HepG2 (cell line): ENCODE results near the gene PIK3IP1. TPM values are rescaled to one million over a fixed set of nuclear protein-coding genes. Genes with fewer than 3 reads are reported as not detected.
A peak's percentile ranks its signal among the peaks of the same experiment; 100 is the strongest.

Experiments used
- HCFC1 ChIP-seq: fragments of 150-350 bp; IDR thresholded peaks from 2 replicates; pipeline ENCODE4 v1.6.1; 2014; ENCODE audit warnings: low read depth, low read length
- KLF9 ChIP-seq: IDR thresholded peaks from 2 replicates; pipeline ENCODE4 v1.6.1; 2016; ENCODE audit warnings: low read depth
- NFYC ChIP-seq: IDR thresholded peaks from 2 replicates; pipeline ENCODE4 v1.6.1; 2016; ENCODE audit warnings: missing genetic modification reagents, missing compliant biosample characterization
- NR2F2 ChIP-seq: IDR thresholded peaks from 2 replicates; pipeline ENCODE4 v1.6.1; 2012; ENCODE audit warnings: low read depth, inconsistent platforms, borderline replicate concordance
- SIX1 ChIP-seq: sonication (generic); formaldehyde crosslinking; IDR thresholded peaks from 2 replicates; pipeline ENCODE4 v1.4.0; 2020; ENCODE audit warnings: missing genetic modification reagents, borderline replicate concordance
- SP4 ChIP-seq: sonication (generic); formaldehyde crosslinking; IDR thresholded peaks from 2 replicates; pipeline ENCODE4 v1.8.1; 2023; ENCODE audit warnings: mild to moderate bottlenecking, missing genetic modification reagents
- TBX3 ChIP-seq: fragments of 450-650 bp; IDR thresholded peaks from 2 replicates; pipeline ENCODE4 v1.6.1; 2017; ENCODE audit warnings: antibody characterized with exemption, mild to moderate bottlenecking, inconsistent platforms, borderline replicate concordance
- TCF7 ChIP-seq: sonication (generic); IDR thresholded peaks from 2 replicates; pipeline ENCODE4 v1.6.1; 2016; ENCODE audit warnings: antibody characterized with exemption, low read depth
- ZMYM2 ChIP-seq: sonication (generic); formaldehyde crosslinking; IDR thresholded peaks from 2 replicates; pipeline ENCODE4 v1.8.0; 2022; ENCODE audit warnings: mild to moderate bottlenecking, missing genetic modification reagents
- ZNF644 ChIP-seq: IDR thresholded peaks from 2 replicates; pipeline ENCODE4 v1.6.1; 2016; ENCODE audit warnings: low read depth
- ZNF652 ChIP-seq: IDR thresholded peaks from 2 replicates; pipeline ENCODE4 v1.6.1; 2016; ENCODE audit warnings: low read depth, borderline replicate concordance
- ZNF672 ChIP-seq: sonication (generic); formaldehyde crosslinking; IDR thresholded peaks from 2 replicates; pipeline ENCODE4 v1.8.1; 2022; ENCODE audit warnings: missing genetic modification reagents
- ZNF724P ChIP-seq: sonication (generic); formaldehyde crosslinking; IDR thresholded peaks from 2 replicates; pipeline ENCODE4 v1.8.0; 2022; ENCODE audit warnings: missing genetic modification reagents, borderline replicate concordance
- polyA plus RNA-seq, 8 experiments: library from polyadenylated mRNA; depleted of rRNA in 3 of 8; stranded (reverse) in 7 of 8; unstranded in 1 of 8; fragments of >200 nt; fragmentation: Illumina TruSeq in 4 of 8; extraction: Trizol in 4 of 8; gene quantifications; 2 replicates each; pipeline versions ENCODE4 v1.2.1 to v1.2.3, GENCODE V29; 2011 to 2016; ENCODE audit warnings: low read depth in 4 of 8, missing spikeins in 1 of 8, mixed read lengths in 1 of 8; ENCODE audit not compliant: insufficient read depth in 1 of 8
- total RNA-seq, 5 experiments: library from RNA; depleted of rRNA; stranded (reverse); fragments of >200 nt; fragmentation: Illumina TruSeq; extraction: Trizol; gene quantifications; 2 replicates each; pipeline ENCODE4 v1.2.3, GENCODE V29; 2016; ENCODE audit warnings: low read depth in 1 of 5
- TF ChIP-seq, protein P1 (sequence below): sonication (generic); formaldehyde crosslinking; IDR thresholded peaks from 2 replicates; pipeline ENCODE4 v1.8.0; 2022; ENCODE audit warnings: mild to moderate bottlenecking, missing genetic modification reagents
- TF ChIP-seq, protein P2 (sequence below): sonication (generic); formaldehyde crosslinking; IDR thresholded peaks from 2 replicates; pipeline ENCODE4 v1.4.0; 2020; ENCODE audit warnings: mild to moderate bottlenecking, low read depth, missing genetic modification reagents
- TF ChIP-seq, protein P3 (sequence below): sonication (generic); formaldehyde crosslinking; IDR thresholded peaks from 2 replicates; pipeline ENCODE4 v1.8.0; 2022; ENCODE audit warnings: missing genetic modification reagents, mild to moderate bottlenecking, borderline replicate concordance
- TF ChIP-seq, protein P4 (sequence below): sonication (generic); formaldehyde crosslinking; IDR thresholded peaks from 2 replicates; pipeline ENCODE4 v1.4.0; 2020; ENCODE audit warnings: missing genetic modification reagents, borderline replicate concordance
- TF ChIP-seq, protein P5 (sequence below): sonication (generic); formaldehyde crosslinking; IDR thresholded peaks from 2 replicates; pipeline ENCODE4 v1.5.0; 2020; ENCODE audit warnings: missing genetic modification reagents
- TF ChIP-seq, protein P6 (sequence below): sonication (generic); formaldehyde crosslinking; IDR thresholded peaks from 2 replicates; pipeline ENCODE4 v1.8.0; 2022; ENCODE audit warnings: mild to moderate bottlenecking, missing genetic modification reagents, moderate library complexity

The PIK3IP1 gene
- total and polyA plus RNA-seq, 2 of the 13 experiments (the other 11 are each of a cell fraction or from before 2014, with no cell fraction given), result 1.3 to 2.5 TPM

DNA sequence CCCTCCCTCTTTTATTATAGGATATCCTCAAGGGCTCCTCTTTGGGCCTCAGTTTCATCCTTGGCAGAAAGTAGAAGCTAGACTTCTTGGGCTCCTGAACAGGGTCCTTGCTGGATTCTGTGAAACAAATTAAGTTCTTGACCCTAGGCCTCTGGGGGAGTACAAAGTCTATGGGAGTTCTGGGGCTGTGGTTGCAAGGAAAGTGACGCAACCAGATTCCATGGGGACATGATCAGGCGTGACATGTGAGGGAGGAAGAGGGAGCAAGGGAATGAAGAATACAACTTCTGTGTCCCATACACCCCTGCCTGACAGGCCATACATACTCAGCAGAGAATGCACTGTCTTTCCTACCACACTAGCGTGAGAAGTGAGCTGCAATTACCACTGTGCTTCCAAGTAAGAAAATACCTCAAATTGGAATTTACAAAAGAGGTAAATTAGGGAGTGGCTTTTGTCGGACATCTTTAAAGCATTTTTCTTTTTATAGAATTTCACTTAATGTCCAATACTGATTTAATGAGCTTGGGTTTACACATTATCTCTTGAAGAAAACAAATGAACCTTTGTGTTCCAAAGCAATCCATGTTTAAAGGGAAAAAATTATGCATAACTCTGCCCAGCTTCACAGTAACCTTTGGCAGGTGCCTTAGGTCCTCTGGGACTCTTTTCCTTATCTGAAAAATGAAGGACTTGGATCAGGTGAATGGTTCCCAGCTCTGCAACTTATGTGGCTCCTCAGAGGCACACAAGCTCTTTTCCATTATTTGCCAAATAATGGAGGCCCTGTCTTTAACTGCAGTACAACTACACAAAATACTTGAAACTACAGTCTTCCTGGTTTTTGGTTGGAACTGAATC, 41.3 kb downstream of the PIK3IP1 start (continued):
- TF ChIP-seq, protein P1, sequence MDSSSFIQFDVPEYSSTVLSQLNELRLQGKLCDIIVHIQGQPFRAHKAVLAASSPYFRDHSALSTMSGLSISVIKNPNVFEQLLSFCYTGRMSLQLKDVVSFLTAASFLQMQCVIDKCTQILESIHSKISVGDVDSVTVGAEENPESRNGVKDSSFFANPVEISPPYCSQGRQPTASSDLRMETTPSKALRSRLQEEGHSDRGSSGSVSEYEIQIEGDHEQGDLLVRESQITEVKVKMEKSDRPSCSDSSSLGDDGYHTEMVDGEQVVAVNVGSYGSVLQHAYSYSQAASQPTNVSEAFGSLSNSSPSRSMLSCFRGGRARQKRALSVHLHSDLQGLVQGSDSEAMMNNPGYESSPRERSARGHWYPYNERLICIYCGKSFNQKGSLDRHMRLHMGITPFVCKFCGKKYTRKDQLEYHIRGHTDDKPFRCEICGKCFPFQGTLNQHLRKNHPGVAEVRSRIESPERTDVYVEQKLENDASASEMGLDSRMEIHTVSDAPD (CRISPR knock-in tag), result no peak
- TF ChIP-seq ZMYM2 (no peak), TBX3 (no peak), KLF9 (CRISPR knock-in tag) (no peak), TCF7 (no peak), HCFC1 (no peak), NR2F2 (no peak), SP4 (CRISPR knock-in tag) (no peak), ZNF672 (CRISPR knock-in tag) (no peak), SIX1 (CRISPR knock-in tag) (no peak), ZNF652 (CRISPR knock-in tag) (no peak), NFYC (CRISPR knock-in tag) (no peak), ZNF644 (CRISPR knock-in tag) (0 out of 2 replicates have a peak, but pooled peaks have one; percentile 47), ZNF724P (no peak)
- TF ChIP-seq, protein P2, sequence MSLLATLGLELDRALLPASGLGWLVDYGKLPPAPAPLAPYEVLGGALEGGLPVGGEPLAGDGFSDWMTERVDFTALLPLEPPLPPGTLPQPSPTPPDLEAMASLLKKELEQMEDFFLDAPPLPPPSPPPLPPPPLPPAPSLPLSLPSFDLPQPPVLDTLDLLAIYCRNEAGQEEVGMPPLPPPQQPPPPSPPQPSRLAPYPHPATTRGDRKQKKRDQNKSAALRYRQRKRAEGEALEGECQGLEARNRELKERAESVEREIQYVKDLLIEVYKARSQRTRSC, result no peak
- TF ChIP-seq, protein P3, sequence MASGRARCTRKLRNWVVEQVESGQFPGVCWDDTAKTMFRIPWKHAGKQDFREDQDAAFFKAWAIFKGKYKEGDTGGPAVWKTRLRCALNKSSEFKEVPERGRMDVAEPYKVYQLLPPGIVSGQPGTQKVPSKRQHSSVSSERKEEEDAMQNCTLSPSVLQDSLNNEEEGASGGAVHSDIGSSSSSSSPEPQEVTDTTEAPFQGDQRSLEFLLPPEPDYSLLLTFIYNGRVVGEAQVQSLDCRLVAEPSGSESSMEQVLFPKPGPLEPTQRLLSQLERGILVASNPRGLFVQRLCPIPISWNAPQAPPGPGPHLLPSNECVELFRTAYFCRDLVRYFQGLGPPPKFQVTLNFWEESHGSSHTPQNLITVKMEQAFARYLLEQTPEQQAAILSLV (CRISPR knock-in tag), result no peak
- TF ChIP-seq, protein P4, sequence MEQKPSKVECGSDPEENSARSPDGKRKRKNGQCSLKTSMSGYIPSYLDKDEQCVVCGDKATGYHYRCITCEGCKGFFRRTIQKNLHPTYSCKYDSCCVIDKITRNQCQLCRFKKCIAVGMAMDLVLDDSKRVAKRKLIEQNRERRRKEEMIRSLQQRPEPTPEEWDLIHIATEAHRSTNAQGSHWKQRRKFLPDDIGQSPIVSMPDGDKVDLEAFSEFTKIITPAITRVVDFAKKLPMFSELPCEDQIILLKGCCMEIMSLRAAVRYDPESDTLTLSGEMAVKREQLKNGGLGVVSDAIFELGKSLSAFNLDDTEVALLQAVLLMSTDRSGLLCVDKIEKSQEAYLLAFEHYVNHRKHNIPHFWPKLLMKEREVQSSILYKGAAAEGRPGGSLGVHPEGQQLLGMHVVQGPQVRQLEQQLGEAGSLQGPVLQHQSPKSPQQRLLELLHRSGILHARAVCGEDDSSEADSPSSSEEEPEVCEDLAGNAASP (CRISPR knock-in tag), result peak; percentile 46; the same call in 1 of the 2 replicates
- TF ChIP-seq, protein P5, sequence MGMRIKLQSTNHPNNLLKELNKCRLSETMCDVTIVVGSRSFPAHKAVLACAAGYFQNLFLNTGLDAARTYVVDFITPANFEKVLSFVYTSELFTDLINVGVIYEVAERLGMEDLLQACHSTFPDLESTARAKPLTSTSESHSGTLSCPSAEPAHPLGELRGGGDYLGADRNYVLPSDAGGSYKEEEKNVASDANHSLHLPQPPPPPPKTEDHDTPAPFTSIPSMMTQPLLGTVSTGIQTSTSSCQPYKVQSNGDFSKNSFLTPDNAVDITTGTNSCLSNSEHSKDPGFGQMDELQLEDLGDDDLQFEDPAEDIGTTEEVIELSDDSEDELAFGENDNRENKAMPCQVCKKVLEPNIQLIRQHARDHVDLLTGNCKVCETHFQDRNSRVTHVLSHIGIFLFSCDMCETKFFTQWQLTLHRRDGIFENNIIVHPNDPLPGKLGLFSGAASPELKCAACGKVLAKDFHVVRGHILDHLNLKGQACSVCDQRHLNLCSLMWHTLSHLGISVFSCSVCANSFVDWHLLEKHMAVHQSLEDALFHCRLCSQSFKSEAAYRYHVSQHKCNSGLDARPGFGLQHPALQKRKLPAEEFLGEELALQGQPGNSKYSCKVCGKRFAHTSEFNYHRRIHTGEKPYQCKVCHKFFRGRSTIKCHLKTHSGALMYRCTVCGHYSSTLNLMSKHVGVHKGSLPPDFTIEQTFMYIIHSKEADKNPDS (CRISPR knock-in tag), result no peak
- TF ChIP-seq, protein P6, sequence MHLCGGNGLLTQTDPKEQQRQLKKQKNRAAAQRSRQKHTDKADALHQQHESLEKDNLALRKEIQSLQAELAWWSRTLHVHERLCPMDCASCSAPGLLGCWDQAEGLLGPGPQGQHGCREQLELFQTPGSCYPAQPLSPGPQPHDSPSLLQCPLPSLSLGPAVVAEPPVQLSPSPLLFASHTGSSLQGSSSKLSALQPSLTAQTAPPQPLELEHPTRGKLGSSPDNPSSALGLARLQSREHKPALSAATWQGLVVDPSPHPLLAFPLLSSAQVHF (CRISPR knock-in tag), result no peak
